Glomerular endothelial cell (primary cell): ENCODE results near the gene VEZF1. TPM values are rescaled to one million over a fixed set of nuclear protein-coding genes. Genes with fewer than 3 reads are reported as not detected.
A peak's percentile ranks its signal among the peaks of the same experiment; 100 is the strongest.

Experiments
- DNase-seq: peaks from one replicate; pipeline ENCODE4 v3.0.0-alpha.2; 2011; ENCODE audit warnings: low read depth, low spot score; ENCODE audit errors: extremely low read depth
- total RNA-seq: library from RNA; depleted of rRNA; stranded (reverse); fragments of >200 nt; gene quantifications from 2 replicates; pipeline ENCODE4 v1.2.3, GENCODE V29; 2015

Gene VEZF1, protein sequence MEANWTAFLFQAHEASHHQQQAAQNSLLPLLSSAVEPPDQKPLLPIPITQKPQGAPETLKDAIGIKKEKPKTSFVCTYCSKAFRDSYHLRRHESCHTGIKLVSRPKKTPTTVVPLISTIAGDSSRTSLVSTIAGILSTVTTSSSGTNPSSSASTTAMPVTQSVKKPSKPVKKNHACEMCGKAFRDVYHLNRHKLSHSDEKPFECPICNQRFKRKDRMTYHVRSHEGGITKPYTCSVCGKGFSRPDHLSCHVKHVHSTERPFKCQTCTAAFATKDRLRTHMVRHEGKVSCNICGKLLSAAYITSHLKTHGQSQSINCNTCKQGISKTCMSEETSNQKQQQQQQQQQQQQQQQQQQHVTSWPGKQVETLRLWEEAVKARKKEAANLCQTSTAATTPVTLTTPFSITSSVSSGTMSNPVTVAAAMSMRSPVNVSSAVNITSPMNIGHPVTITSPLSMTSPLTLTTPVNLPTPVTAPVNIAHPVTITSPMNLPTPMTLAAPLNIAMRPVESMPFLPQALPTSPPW
- 39.2 and 56.5 TPM in 2 replicates for total RNA-seq

GRCh38 chr17:57987581-57988300 is at the start of gene VEZF1:
TSS of gene VEZF1 (minus strand) at chr17:57988254. CDS start at chr17:57988111, 143 bp downstream.
- no peak for DNase-seq

- no peak for DNase-seq
These were observed 44.8 kb upstream of the VEZF1 start for GRCh38 chr17:58032691-58033415.

- DNase-seq, result no peak
These were observed 40.5 kb upstream of the VEZF1 start for GRCh38 chr17:58028578-58028977.

DNA sequence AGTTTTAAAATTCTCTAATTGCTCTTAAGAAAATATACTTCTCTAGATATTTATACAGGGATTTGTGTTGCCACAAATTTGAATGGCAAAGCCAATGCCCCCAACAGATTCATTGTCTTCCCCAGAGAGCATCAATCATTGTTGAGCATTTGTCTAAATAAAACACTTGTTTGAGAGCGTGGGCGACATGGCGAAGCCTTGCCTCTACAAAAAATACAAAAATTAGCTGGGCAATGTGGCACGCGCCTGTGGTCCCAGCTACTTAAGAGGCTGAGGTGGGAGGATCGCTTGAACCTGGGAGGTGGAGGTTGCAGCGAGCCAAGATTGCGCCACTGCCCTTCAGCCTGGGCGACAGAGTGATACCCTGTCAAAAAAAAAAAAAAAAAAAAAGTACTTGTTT is 32.3 kb upstream of the VEZF1 start:
- DNase-seq, result no peak

DNA sequence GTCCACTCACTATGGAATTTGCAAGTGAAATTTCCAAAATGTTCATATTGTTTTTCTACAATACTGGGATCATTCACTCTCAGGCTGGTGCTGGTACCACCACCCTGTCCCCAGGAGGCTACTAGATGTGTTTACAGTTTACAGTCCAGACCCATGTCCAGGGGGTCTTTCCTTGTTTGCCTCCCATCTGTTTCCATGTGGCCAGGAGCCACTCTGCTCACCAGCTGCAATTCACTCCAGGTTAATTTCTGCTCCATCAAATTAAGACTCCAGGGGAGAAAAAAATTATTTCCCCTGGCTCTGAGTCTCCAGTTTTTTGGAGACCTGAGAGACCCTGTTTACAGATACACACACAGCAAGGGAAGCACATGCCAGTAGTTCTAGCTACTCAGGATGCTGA is 31.5 kb upstream of the VEZF1 start:
- no peak for DNase-seq

DNA sequence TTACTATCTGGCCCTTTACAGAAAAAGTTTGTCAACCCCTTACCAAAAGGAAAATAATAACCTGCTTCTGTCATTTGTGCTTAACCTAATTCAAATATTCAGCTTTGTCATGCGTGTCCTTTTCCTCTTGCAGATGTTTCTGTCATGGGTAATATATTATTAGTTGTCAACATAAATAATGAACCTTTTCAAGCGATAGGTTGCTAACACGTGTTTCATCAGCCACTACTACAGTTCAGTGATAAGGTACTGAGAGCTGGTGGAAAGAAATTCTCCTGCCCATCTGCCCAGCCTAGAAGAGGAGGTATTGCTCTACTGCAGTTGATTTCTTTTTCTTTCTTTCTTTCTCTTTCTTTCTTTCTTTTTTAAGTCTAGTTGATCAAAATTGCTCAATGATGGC is 31.0 kb upstream of the VEZF1 start:
- DNase-seq, result no peak

DNA sequence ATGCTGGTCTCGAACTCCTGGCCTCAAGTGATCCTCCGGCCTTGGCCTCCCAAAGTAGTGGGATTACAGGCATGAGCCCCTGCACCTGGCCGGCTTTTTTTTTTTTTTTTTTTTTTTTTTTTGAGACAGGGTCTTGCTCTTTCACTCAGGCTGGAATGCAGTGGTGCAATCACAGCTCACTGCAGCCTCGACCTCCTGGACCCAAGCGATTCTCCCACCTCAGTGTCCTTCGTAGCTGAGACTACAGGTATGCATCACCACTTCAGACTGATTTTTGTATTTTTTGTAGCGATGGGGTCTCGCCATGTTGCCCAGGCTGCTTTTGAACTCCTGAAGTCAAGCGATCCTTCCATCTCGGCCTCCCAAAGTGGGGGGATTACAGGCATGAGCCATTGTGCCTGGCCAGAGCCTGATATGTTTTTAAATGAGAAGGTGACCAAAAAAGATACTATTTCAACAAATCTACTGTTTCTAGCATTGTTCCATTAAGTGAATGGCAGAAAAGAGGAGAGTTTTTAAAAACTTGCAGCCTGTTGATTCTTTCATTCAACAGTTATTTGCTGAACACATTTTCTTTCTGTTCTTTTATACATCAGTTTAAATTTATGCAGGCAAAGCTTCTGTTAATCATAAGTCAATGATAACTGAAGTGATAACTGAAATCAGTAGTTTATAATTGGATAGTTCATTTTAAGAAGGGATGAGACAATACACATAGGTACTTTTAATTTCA is 22.2 kb upstream of the VEZF1 start:
- DNase-seq, result no peak

GRCh38 chr17:58007781-58008706 is 20.0 kb upstream of the VEZF1 start:
- DNase-seq, result no peak

GRCh38 chr17:58006924-58007780 is 19.1 kb upstream of the VEZF1 start, which contains the start of gene SRSF1:
TSS of gene SRSF1 (minus strand) at chr17:58007246. CDS start at chr17:58007137, 109 bp downstream.
- peak; percentile 85 for DNase-seq

DNA sequence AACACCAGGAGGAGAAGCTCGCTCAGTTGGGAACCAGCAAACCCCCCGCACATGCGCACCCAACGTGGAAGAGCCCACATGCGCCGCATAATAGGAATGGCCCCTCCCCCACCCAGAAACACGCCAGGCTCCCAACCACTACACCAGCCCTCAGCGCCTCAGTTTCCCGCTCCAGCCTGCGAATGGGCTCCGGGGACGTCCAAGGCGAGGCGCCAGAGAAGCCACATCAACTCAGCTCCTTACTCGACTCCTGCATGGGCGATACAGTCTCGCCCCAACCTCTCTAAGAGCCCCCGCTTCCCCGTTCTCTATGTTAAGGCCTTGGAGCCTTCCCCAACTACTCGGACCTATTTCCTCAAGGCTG is 18.5 kb upstream of the VEZF1 start:
- no peak for DNase-seq

DNA sequence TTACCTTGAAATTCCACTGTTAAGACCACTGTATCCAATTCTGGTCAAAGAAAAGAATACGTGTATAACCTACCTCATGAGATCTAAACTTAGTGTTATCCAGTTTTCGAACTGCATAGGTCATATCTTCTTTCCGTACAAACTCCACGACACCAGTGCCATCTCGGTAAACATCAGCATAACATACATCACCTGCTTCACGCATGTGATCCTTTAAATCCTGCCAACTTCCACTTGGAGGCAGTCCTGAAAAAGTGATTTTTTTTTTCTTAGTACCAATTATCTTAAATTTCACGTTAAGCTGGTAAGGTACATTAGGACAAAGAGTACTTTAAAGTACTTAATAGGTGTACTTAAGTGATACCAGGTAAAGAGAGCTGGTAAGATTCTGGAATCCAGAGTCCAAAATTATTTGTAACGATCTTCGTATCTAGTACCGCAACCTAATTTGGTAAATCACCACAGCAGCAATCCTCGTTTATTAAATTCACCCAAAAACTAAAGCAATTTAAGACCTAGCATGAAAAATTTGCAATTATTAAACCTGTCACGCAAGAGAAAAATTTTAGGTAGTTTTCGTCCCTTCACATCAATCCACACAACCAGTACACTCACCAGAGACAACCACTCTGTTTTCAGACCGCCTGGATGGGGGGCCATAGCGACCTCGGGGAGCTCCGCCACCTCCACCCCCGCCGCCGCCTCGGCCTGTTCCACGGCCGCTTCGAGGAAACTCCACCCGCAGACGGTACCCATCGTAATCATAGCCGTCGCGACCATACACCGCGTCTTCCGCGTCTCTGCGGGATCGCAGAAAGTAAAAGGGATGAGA is 17.9 kb upstream of the VEZF1 start:
- no peak for DNase-seq

DNA sequence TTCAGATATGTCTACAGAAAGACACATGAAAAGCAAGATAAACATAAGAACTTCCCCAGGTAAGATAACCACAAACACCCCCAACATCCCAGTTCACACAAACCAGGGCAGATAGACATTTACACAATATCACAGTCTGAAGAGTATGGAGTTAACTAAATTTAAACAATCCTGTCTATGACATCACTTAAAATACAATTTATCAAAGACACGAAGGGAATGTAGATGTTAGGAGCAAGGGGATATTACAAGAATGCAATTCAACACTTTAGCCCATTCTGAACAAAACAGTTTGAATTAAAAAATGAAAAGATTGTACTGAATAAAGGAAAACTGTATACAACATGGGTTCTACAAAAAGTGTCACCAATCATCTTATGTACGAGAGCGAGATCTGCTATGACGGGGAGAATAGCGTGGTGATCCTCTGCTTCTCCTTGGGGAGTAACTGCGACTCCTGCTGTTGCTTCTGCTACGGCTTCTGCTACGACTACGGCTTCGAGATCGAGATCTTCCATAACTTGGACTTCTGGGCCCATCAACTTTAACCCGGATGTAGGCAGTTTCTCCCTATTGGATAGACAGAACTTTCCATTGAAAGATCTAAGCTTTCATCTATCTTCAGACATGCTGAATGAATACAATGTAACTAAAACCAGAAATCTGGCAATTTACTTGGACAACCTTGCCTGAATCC is 17.1 kb upstream of the VEZF1 start:
- DNase-seq, result no peak

DNA sequence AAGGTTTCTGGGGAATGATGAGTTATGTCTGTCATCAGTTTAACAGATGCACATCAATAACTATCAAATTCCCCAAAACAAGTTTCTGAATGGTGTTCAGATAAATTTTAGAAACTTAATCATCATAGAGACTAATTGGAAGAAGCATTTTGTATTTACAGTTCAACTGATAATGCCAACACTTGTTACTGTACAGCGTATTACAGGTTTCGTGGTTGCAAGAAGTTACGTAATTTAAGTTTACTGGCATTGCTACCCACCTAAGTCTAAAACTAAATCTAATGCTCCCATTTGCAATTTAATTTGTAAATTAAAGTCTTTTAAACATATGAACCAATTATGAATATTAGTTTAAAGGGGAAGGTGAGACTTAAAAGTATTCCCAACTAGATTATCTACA is 16.0 kb upstream of the VEZF1 start:
- DNase-seq, result no peak

DNA sequence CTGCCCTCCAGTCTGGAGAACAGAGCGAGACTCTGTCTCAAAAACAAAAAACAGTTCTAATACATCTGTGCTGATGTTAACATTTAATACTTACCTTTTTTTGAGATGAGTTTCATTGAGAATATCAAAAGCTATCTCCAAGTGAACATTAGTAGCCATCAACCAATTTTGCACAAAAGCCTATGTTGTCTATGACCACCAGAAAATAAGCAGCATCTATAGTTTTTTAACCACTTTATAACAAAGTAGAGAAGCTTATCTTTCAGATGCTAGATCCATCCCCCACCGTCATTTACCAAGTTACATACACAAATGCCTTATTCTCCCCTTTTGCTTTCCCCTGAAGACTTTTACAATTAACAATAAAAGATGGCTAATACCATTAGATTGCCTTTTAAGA is 14.9 kb upstream of the VEZF1 start:
- no peak for DNase-seq

DNA sequence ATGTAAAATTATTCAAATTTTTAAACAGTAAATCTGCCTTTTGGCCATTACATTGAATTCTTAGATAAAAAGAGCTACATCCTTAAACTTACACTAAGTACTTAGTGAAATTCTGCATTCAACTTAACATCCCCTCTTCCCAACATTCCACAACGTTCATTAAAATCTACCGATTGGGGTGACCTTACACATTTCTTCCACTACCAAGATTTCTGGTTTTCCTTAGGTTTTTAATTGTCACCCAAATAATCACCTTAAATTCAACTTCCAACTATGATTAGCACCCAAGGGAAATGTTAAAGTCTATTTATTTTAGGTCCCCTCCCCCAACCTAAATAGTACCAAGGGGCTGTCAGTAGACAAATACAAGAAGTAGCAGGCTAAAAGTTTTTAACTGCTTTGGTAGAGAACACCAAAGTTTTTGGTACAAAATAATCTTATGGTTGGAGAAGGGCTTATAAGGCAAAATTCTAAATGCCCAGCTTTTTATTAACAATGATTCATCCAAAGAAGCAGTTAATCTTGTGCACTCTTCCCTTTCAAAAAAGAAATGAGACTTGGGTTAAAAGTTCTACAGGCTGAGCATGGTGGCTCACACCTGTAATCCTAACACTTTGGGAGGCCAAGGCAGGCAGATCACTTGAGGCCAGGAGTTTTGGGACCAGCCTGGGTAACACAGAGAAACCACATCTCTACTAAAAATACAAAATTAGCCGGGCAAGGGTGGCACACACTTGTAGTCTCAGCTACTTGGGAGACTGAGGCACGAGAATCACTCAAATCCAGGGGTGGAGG is 14.3 kb upstream of the VEZF1 start:
- no peak for DNase-seq

GRCh38 chr17:58001461-58002124 is 13.5 kb upstream of the VEZF1 start:
- DNase-seq, result no peak
